Measurements from ENCODE around the gene ALPP. TPM values are rescaled to one million over a fixed set of nuclear protein-coding genes. Genes with fewer than 3 reads are reported as not detected.
"Not testable (repeated sequence)": the region's sequence is repeated elsewhere in the genome, so short reads cannot be mapped to it uniquely, and the experiment has no call there.

The ALPP gene
- total RNA-seq, 4 donors from 2014 or later: not detected

DNA sequence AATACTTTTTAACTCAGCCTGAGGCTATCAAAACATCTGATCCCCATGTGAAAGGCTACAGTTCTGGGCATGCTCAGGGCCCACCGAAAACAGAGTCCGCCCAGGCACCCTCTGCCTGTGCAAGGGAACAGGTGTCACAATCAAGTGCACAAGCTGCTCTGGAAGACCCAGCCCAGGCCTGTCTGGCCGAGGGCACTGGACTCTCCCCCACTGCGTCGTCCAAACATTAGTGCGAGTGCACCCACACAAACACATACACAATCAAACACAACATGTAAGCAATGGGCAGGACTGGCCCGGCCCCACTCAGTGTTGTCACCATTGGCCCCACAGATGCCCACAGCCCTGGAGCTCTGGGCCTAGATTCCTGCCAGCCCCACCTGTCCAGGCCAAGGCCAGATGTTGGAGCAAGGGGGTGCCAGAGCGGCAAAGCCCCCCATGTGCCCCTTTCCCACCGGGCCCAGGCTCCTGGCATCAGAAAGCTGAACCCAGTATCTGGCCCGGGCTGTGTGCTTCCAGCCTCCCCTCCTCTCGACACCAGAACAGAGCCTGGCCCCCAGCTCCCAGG is 27.5 kb downstream of the ALPP start:
- no peak for TF ChIP-seq POLR2A (IDR thresholded peaks at IDR 0.05)
- TF ChIP-seq, protein P1, sequence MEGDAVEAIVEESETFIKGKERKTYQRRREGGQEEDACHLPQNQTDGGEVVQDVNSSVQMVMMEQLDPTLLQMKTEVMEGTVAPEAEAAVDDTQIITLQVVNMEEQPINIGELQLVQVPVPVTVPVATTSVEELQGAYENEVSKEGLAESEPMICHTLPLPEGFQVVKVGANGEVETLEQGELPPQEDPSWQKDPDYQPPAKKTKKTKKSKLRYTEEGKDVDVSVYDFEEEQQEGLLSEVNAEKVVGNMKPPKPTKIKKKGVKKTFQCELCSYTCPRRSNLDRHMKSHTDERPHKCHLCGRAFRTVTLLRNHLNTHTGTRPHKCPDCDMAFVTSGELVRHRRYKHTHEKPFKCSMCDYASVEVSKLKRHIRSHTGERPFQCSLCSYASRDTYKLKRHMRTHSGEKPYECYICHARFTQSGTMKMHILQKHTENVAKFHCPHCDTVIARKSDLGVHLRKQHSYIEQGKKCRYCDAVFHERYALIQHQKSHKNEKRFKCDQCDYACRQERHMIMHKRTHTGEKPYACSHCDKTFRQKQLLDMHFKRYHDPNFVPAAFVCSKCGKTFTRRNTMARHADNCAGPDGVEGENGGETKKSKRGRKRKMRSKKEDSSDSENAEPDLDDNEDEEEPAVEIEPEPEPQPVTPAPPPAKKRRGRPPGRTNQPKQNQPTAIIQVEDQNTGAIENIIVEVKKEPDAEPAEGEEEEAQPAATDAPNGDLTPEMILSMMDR (IDR thresholded peaks at IDR 0.05): no peak
- DNase-seq: no peak
- H3K36me3 ChIP-seq: no peaks in the 10 kb centered on the region

DNA sequence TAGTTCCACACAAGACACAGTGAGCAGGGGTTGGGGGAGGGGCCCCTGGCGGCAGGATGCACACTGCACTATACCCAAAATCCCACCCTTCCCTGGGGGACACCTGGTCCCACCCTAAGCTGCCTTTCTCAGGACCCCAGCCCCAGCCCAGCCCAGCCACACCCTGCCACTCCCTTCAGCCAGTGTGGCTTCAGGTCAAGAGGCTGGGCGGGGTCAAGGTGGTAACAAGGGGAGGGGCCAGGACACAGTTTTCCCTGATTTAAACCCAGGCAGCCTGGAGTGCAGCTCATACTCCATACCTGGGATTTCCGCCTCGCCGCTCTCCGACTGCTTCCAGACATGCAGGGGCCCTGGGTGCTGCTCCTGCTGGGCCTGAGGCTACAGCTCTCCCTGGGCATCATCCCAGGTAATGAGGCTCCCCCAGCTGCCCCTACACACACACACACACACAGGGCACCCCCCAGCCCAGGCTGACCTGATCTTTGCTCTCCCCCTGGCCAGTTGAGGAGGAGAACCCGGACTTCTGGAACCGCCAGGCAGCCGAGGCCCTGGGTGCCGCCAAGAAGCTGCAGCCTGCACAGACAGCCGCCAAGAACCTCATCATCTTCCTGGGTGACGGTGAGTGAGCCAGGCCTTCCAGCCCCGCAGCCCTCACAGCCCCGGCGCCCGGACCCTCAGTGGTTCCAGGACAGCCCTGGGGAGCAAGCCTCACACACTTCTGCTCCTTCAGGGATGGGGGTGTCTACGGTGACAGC is 28.2 kb downstream of the ALPP start, which contains the start of gene ALPG:
ALPG (plus strand) TSS at position 289 of the 755 bp plus-strand sequence; CDS start at position 340, 51 bp downstream.
- Histone ChIP-seq H3K4me3 (no peak within 1 kb of the TSS), H3K27me3 (no peaks in the 10 kb centered on the region), H3K27ac (no peak within 1 kb of the TSS), H3K36me3 (no peaks in the 10 kb centered on the region), H3K4me1 (no peaks in the 10 kb centered on the region), H3K9me3 (no peaks in the 10 kb centered on the region)
- no peak for DNase-seq
- TF ChIP-seq, protein P1 (IDR thresholded peaks at IDR 0.05): no peak
- no peak for TF ChIP-seq POLR2A (IDR thresholded peaks at IDR 0.05)

More for the DNA sequence above, 27.5 kb downstream of the ALPP start:
- H3K9me3 ChIP-seq: no peaks in the 10 kb centered on the region
- no peaks in the 10 kb centered on the region for H3K27me3 ChIP-seq
- H3K4me1 ChIP-seq: no peaks in the 10 kb centered on the region
- H3K27ac ChIP-seq: no peak overlapping the region
- no peak overlapping the region for H3K4me3 ChIP-seq

DNA sequence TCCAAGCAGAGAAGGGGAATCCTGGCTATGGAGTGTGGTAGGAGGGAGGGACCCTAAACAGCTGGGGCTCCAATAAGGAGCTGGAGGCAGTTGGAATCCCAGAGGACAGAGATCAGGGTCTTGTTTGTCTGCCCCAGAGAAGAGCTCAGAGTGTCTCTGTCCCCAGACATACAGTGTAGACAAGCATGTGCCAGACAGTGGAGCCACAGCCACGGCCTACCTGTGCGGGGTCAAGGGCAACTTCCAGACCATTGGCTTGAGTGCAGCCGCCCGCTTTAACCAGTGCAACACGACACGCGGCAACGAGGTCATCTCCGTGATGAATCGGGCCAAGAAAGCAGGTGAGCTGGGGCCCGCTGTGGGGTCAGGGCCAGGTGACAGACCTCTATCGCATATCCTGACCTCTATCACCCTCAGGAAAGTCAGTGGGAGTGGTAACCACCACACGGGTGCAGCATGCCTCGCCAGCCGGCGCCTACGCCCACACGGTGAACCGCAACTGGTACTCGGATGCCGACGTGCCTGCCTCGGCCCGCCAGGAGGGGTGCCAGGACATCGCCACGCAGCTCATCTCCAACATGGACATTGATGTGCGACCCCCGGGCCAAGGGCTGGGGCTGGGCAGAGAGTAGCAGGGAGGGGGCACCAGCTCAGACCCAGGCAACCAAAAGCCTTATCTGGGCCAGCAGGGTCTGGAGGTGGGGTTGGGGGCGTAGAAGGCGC is 29.0 kb downstream of the ALPP start:
- not testable (repeated sequence) for H3K4me3 ChIP-seq, H3K27ac ChIP-seq, H3K4me1 ChIP-seq, H3K36me3 ChIP-seq, DNase-seq, H3K27me3 ChIP-seq, H3K9me3 ChIP-seq

DNA sequence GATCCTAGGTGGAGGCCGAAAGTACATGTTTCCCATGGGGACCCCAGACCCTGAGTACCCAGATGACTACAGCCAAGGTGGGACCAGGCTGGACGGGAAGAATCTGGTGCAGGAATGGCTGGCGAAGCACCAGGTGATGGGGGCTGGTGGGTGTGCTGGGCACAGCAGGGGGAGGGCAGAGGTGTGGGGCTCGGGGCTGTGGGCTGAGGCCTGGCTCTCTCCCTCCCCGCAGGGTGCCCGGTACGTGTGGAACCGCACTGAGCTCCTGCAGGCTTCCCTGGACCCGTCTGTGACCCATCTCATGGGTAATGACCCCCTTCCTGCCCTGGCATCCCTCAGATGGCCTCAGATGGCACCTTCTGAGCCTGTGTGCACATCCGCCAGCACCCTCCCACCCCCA is 29.7 kb downstream of the ALPP start:
- not testable (repeated sequence) for DNase-seq

DNA sequence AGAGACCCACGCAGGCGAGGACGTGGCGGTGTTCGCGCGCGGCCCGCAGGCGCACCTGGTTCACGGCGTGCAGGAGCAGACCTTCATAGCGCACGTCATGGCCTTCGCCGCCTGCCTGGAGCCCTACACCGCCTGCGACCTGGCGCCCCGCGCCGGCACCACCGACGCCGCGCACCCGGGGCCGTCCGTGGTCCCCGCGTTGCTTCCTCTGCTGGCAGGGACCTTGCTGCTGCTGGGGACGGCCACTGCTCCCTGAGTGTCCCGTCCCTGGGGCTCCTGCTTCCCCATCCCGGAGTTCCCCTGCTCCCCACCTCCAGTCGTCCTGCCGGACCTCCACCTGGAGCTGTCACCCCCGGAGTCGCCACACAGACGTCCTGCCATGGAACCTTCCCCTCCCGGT is 31.1 kb downstream of the ALPP start:
- H3K36me3 ChIP-seq, DNase-seq, H3K4me1 ChIP-seq, H3K9me3 ChIP-seq, H3K4me3 ChIP-seq, H3K27ac ChIP-seq, H3K27me3 ChIP-seq: not testable (repeated sequence)

More for the DNA sequence above, 29.7 kb downstream of the ALPP start:
- H3K27ac ChIP-seq, H3K27me3 ChIP-seq, H3K4me3 ChIP-seq, H3K36me3 ChIP-seq, H3K9me3 ChIP-seq, H3K4me1 ChIP-seq: not testable (repeated sequence)

DNA sequence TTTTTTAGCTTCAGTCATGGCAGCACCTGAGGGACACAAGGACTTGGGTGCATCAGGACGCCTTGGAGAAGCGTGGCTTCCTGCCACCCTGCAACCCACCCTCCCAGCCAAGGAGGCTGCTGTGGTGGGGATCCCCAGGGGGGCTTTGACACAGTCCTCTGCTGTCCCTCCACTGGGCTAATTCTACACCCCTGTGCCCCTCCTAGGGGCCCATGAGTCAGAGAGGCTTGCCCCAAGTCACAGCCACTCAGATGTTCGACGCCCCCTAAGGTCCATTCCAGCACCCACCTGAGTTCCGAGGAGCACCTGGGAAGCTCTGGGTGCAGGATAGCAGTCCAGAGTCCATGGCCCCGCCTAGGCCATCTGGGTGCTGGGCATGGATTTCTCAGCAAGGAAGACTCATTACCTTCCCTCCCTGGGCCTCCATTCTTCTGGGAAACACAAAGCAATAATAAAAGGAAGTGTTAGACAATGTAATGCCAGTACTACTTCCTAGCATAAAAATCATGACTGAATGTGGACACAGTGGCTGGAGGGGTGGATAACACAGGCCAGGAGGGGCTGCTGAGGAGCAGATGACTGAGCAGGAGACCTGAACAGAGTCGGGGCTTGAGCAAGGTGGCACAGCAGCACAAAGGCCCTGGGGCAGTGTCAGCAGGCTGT is 31.8 kb downstream of the ALPP start:
- H3K36me3 ChIP-seq: no peaks in the 10 kb centered on the region
- no peaks in the 10 kb centered on the region for H3K4me1 ChIP-seq
- DNase-seq: peak in 2 of 3 donors; percentile 60 to 64
- no peaks in the 10 kb centered on the region for H3K27me3 ChIP-seq
- TF ChIP-seq, protein P1 (IDR thresholded peaks at IDR 0.05): no peak
- no peak for TF ChIP-seq POLR2A (IDR thresholded peaks at IDR 0.05)
- H3K9me3 ChIP-seq: no peaks in the 10 kb centered on the region
- no peak overlapping the region for H3K27ac ChIP-seq
- H3K4me3 ChIP-seq: no peak overlapping the region

Measured in Peyer's patch (tissue), 4 donors.